ENCODE data around the gene PSMG4. TPM values are rescaled to one million over a fixed set of nuclear protein-coding genes. Genes with fewer than 3 reads are reported as not detected.

PSMG4 gene
- polyA plus RNA-seq, 2 of the 4 experiments (the other 2 are of a cell fraction) = 15.0 to 21.9 TPM

- no peak overlapping the region for H3K4me2 ChIP-seq
- WGBS (ENCODE audit: missing lambda C conversion rate) = 80% methylated on average over 10 of the region's 10 CpGs
- ATAC-seq = no peak
- no peak for FAIRE-seq
- H3K9me3 ChIP-seq = no peaks in the 10 kb centered on the region
- no peaks in the 10 kb centered on the region for H3K4me1 ChIP-seq
- TF ChIP-seq KDM5A (IDR thresholded peaks at IDR 0.05) (no peak), RNF2 (IDR thresholded peaks at IDR 0.05; ENCODE audit: borderline replicate concordance, low read depth) (no peak), ZSCAN20 (CRISPR knock-in tag; IDR thresholded peaks at IDR 0.05) (no peak), CHD2 (IDR thresholded peaks at IDR 0.05; ENCODE audit: low read length, partially characterized antibody) (no peak), PHF8 (IDR thresholded peaks at IDR 0.05; ENCODE audit: borderline replicate concordance, low read depth) (no peak), POLR2A (IDR thresholded peaks at IDR 0.05; ENCODE audit: low read length) (no peak), EHF (CRISPR knock-in tag; IDR thresholded peaks at IDR 0.05) (no peak), RARB (CRISPR knock-in tag; IDR thresholded peaks at IDR 0.05) (no peak), ESRRA (IDR thresholded peaks at IDR 0.05; ENCODE audit: borderline replicate concordance, low read length) (no peak), SREBF2 (IDR thresholded peaks at IDR 0.05) (no peak), MAX (IDR thresholded peaks at IDR 0.05) (no peak), KDM1A (IDR thresholded peaks at IDR 0.05; ENCODE audit: low read depth) (no peak), RCOR1 (IDR thresholded peaks at IDR 0.05; ENCODE audit: low read depth, low read length) (no peak), HES2 (IDR thresholded peaks at IDR 0.05) (no peak)
- ChIA-PET CTCF (interaction anchor here (0.9 to 1.8 kb wide), 2 partner anchors 31 to 33 kb away, joined by 3 to 9 read pairs; no protein-coding TSS in a partner anchor), POLR2A (no interaction called here)
- no peak for DNase-seq (ENCODE audit: low read depth in 1 of 2, low spot score in 1 of 2)
- H3K27ac ChIP-seq = no peak overlapping the region
- H3K4me3 ChIP-seq = no peak overlapping the region
These were observed 40.5 kb upstream of the PSMG4 start for GRCh38 chr6:3218266-3218665.

- DNase-seq (ENCODE audit: low read depth in 1 of 2, low spot score in 1 of 2) (no peak), FAIRE-seq (no peak)
- POLR2A ChIA-PET = no interaction called here
These were observed 38.4 kb upstream of the PSMG4 start for GRCh38 chr6:3220366-3220765.

More at GRCh38 chr6:3220366-3220765, 38.4 kb upstream of the PSMG4 start:
- no peak overlapping the region for H3K4me2 ChIP-seq
- CTCF ChIA-PET = interaction anchor here (1.4 kb wide), 1 partner anchor 11 kb away, joined by 6 read pairs; no protein-coding TSS in a partner anchor
- 58% methylated on average over 2 of the region's 2 CpGs for WGBS (ENCODE audit: missing lambda C conversion rate)
- H3K4me3 ChIP-seq = no peak overlapping the region
- no peak for ATAC-seq
- H3K27ac ChIP-seq = no peak overlapping the region
- TF ChIP-seq EP300 (IDR thresholded peaks at IDR 0.05) (no peak), ZFP36 (IDR thresholded peaks at IDR 0.05; ENCODE audit: borderline replicate concordance, partially characterized antibody) (no peak), ZNF302 (CRISPR knock-in tag; IDR thresholded peaks at IDR 0.05) (no peak), MAX (IDR thresholded peaks at IDR 0.05) (no peak), CBX2 (IDR thresholded peaks at IDR 0.05; ENCODE audit: borderline replicate concordance, low read depth) (no peak), NFE2L2 (conservative IDR thresholded peaks at IDR 0.05; ENCODE audit: low read length) (no peak), ZSCAN20 (CRISPR knock-in tag; IDR thresholded peaks at IDR 0.05) (no peak), CEBPB (IDR thresholded peaks at IDR 0.05) (no peak), FOXS1 (CRISPR knock-in tag; IDR thresholded peaks at IDR 0.05) (no peak), PBX3 (IDR thresholded peaks at IDR 0.05) (no peak), TFCP2L1 (CRISPR knock-in tag; IDR thresholded peaks at IDR 0.05) (no peak), BCL3 (IDR thresholded peaks at IDR 0.05) (no peak), POLR2A (IDR thresholded peaks at IDR 0.05; ENCODE audit: low read length) (no peak), FOSL2 (IDR thresholded peaks at IDR 0.05) (no peak), FOSL2 (CRISPR knock-in tag; IDR thresholded peaks at IDR 0.05) (no peak), SMC3 (IDR thresholded peaks at IDR 0.05) (no peak), JUNB (IDR thresholded peaks at IDR 0.05) (no peak)
- no peaks in the 10 kb centered on the region for H3K4me1 ChIP-seq
- H3K9me3 ChIP-seq = no peaks in the 10 kb centered on the region

Measured in A549 (cell line).